Psoas muscle (tissue), 8 donors: ENCODE measurements around the gene SLC2A3. TPM values are rescaled to one million over a fixed set of nuclear protein-coding genes. Genes with fewer than 3 reads are reported as not detected.

ENCODE experiments used
- ATAC-seq, 4 donors: fragments of 200-7000 bp; cut with Tn5 transposase; one replicate each; pipeline ENCODE4 v1.9.1; 2020; ENCODE audit warnings: moderate library complexity in 3 of 4, mild to moderate bottlenecking in 2 of 4
- DNase-seq, 2 donors: peaks; one replicate each; pipeline ENCODE4 v3.0.0-alpha.2; 2020
- H3K27ac ChIP-seq: fragments of 200-600 bp; one replicate; pipeline ENCODE4 v1.8.0; 2022
- H3K27me3 ChIP-seq, 3 donors: fragments of 200-600 bp in 1 of 3; one replicate each; pipeline versions ENCODE4 v1.6.1 to v1.8.0; 2013 to 2022; ENCODE audit warnings: low read length in 2 of 3, mild to moderate bottlenecking in 2 of 3, moderate library complexity in 1 of 3; ENCODE audit not compliant: insufficient read depth in 3 of 3
- H3K36me3 ChIP-seq, 2 donors: fragments of 200-600 bp in 1 of 2; one replicate each; pipeline versions ENCODE4 v1.6.1 to v1.8.0; 2013 to 2022; ENCODE audit warnings: low read depth in 1 of 2, mild to moderate bottlenecking in 1 of 2, moderate library complexity in 1 of 2; ENCODE audit not compliant: insufficient read depth in 1 of 2
- H3K4me1 ChIP-seq: fragments of 200-600 bp; one replicate; pipeline ENCODE4 v1.8.0; 2022
- H3K4me3 ChIP-seq: fragments of 200-600 bp; one replicate; pipeline ENCODE4 v1.8.0; 2022; ENCODE audit warnings: mild to moderate bottlenecking
- H3K9me3 ChIP-seq: fragments of 200-600 bp; one replicate; pipeline ENCODE4 v1.8.0; 2022
- WGBS, 3 donors: extraction: QIAGEN DNeasy Blood & Tissue Kit; methylation state at CpG; one replicate each; pipeline versions ENCODE4 v1.1.6 to v1.1.7; 2013; 5-methylcytosine and 5-hydroxymethylcytosine counted together
- intact Hi-C, 2 donors: fragments of 100-400 bp; cut with DNase I; formaldehyde crosslinking; loops; one replicate each; pipeline versions ENCODE4 v1.11.0 to v1.14.2; 2022
- polyA plus RNA-seq, 3 donors: library from polyadenylated mRNA; stranded (reverse); fragments of 200-250 nt; gene quantifications; one replicate each; pipeline ENCODE4 v1.2.3, GENCODE V29; 2013
- total RNA-seq, 4 donors: library from RNA; stranded (reverse); fragmentation: NEBNext Ultra II Directional in 2 of 4; extraction: Animal tissue kit (Norgen Biotek cat#: 25700) in 2 of 4; gene quantifications; one replicate each; pipeline versions ENCODE4 v1.2.1 to v1.2.4, GENCODE V29; 2021 to 2023
- TF ChIP-seq, protein P1 (sequence below): fragments of 200-600 bp; IDR thresholded peaks from one replicate; pipeline ENCODE4 v1.8.0; 2022; ENCODE audit warnings: antibody characterized with exemption
- donor health status: healthy with polysubstance abuse.
- donor health status: DM: no; HTN: no; CAD: no; lungs with moderate emphysema.
- donor health status: Bipolar disorder and iron deficiency.
- donor health status: healthy.
- donor health status: DM: yes; HTN: yes; CAD: no.
- donor health status: DM: no; HTN: no; CAD: no.
- donor health status: DM: no; HTN: no; CAD: no.
- donor health status: DM: yes; HTN: yes; CAD: no.

SLC2A3 gene
- total and polyA plus RNA-seq, 7 donors, result 1.8 to 18.9 (median 4.6) TPM

DNA sequence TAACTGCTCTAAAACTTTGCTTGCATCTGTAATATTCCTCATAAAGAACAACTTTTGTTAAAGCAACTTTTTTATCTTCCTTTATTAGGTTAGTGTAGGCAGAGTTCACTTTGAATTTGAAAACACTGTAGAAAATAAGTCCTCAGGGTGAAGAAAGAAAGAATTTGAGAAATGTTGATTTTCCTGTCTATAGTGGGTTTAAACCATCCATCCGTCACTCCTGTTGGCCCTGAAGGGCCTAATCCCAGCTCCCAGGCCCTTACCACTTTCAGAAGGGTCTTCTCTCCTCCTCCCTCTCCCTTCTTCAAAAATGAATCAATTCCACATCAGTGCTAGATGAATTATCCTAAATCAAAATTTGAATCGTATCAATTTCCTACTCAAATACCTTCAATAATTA lies 4.9 kb upstream of the SLC2A3 start:
- Histone ChIP-seq H3K27me3 (no peaks in the 10 kb centered on the region), H3K4me1 (no peaks in the 10 kb centered on the region), H3K9me3 (no peaks in the 10 kb centered on the region), H3K36me3 (no peaks in the 10 kb centered on the region), H3K4me3 (no peak overlapping the region), H3K27ac (no peak overlapping the region)
- intact Hi-C loops, result no loop called here
- DNase-seq, result no peak
- WGBS, 3 donors, result 88 to 89% (median 89%) methylated on average over 2 of the region's 2 CpGs
- ATAC-seq, result no peak
- TF ChIP-seq, protein P1, sequence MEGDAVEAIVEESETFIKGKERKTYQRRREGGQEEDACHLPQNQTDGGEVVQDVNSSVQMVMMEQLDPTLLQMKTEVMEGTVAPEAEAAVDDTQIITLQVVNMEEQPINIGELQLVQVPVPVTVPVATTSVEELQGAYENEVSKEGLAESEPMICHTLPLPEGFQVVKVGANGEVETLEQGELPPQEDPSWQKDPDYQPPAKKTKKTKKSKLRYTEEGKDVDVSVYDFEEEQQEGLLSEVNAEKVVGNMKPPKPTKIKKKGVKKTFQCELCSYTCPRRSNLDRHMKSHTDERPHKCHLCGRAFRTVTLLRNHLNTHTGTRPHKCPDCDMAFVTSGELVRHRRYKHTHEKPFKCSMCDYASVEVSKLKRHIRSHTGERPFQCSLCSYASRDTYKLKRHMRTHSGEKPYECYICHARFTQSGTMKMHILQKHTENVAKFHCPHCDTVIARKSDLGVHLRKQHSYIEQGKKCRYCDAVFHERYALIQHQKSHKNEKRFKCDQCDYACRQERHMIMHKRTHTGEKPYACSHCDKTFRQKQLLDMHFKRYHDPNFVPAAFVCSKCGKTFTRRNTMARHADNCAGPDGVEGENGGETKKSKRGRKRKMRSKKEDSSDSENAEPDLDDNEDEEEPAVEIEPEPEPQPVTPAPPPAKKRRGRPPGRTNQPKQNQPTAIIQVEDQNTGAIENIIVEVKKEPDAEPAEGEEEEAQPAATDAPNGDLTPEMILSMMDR, result no peak

DNA sequence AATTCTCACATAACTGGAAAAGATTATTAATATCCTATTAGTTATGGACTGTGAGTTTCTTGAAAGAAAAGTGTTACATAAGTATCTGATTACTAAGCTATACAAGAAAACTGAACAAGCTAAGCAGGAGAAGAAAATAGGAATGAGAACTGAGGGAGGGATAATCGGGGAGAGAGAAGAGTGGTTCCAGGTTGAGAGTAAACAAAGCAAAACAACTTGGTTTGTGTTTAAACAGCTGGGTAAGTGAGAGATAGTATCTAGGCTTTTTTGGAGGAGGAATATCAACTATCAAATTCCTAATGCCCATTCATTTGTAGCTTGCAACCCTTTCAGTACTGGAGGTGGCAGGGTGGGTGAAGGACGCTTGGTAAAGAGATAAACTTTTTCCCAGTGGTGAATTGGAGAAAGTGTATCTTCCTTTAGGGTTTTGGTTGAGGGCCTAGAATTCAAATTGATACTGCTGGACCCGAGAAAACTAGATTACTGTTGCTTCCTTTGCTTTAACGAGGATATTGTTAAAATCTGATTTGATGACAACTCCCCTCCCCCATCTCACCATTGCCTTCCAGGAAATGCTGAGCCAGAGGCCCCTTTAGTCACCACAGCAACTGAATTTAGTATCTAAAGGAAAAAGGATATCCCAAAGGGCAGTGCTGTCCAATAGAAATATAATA lies 2.0 kb upstream of the SLC2A3 start:
- peaks cover 0 to 1% of the 10 kb centered on the region in 2 donors for H3K36me3 ChIP-seq
- H3K4me3 ChIP-seq, result no peak overlapping the region
- TF ChIP-seq, protein P1, result peak; percentile 5
- intact Hi-C loops, result loop anchor here in 1 of 2 donors (5.0 kb wide), 1 partner anchor 34 kb away; no protein-coding TSS in a partner anchor
- H3K27ac ChIP-seq, result no peak overlapping the region
- WGBS, 3 donors, result 15 to 25% (median 19%) methylated on average over 4 of the region's 4 CpGs
- H3K27me3 ChIP-seq, result no peaks in the 10 kb centered on the region
- ATAC-seq (no peak), DNase-seq (no peak)
- no peaks in the 10 kb centered on the region for H3K4me1 ChIP-seq
- H3K9me3 ChIP-seq, result no peaks in the 10 kb centered on the region

DNA sequence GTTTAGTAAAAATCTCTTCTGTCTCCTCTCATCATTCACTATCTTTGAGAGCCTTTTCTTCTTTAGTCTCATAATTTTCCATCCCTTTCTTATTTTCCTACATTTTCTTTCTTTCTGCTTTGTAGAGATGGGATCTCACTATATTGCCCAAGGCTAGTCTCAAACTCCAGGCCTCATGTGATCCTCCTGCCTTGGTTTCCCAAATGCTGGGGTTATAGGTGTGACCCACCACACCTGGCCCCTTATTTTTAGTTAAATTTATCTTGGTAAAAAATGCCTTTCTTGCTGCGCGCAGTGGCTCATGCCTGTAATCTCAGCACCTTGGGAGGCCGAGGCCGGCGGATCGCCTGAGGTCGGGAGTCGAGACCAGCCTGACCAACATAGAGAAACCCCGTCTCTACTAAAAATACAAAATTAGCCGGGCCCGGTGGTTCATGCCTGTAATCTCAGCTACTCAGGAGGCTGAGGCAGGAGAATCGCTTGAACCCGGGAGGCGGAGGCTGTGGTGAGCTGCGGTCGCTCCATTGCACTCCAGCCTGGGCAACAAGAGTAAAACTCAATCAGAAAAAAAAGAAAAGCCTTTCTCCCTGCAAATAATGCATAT lies 996 bp downstream of the SLC2A3 start:
- ATAC-seq (no peak), DNase-seq (no peak)
- Histone ChIP-seq H3K9me3 (no peaks in the 10 kb centered on the region), H3K4me3 (peak overlapping the region; percentile 66), H3K27me3 (no peaks in the 10 kb centered on the region), H3K27ac (peak overlapping the region; percentile 64), H3K4me1 (peaks cover 2% of the 10 kb centered on the region), H3K36me3 (peaks cover 0 to 29% of the 10 kb centered on the region in 2 donors)
- TF ChIP-seq, protein P1, result no peak
- WGBS, 3 donors, result 57 to 71% (median 60%) methylated on average over 16 of the region's 16 CpGs
- intact Hi-C loops, result loop anchor here in 1 of 2 donors (5.0 kb wide), 2 partner anchors 37 to 57 kb away; no protein-coding TSS in a partner anchor

DNA sequence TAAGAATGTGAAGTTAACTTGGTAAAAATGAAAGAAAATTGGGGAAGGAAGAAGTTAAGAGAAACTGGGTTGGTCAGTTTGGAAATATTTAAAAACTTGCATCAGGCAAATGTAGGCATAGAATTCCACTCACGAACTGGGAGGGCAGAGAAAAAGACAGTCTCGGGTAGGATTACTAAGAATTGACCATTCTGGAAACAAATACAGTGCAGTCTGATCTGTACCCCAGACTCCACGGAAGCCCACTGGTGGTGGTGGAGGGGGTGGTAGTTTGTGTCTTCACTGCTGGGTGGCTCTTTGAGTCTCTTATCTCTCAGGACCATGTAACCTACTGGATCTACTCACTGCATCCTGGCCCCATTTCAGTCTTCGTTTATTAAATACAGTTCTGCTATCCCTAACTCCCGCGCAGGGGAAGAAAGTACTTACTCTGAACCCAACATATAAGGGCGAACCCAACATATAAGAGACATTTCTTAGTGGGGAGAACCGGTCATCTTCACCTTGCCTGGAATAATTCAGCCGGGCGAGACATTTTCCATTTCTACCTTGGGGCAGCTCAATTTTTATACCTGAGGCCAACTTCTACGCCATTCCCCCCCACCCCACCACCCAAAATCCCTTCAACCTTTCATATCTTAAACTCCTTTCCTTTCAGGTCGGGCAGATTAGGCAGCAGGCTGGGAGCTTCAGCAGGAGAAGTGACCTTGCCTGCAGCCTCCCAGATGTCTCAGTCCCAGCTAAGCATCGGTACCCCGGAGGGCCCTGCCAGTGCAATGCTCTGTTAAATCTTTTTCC lies 1.7 kb downstream of the SLC2A3 start:
- TF ChIP-seq, protein P1, result no peak
- peaks cover 0 to 36% of the 10 kb centered on the region in 2 donors for H3K36me3 ChIP-seq
- intact Hi-C loops, result loop anchor here in 1 of 2 donors (5.0 kb wide), 1 partner anchor 58 kb away; no protein-coding TSS in a partner anchor
- H3K4me1 ChIP-seq, result peaks cover 3% of the 10 kb centered on the region
- peak overlapping the region; percentile 64 for H3K27ac ChIP-seq
- no peak for ATAC-seq
- H3K9me3 ChIP-seq, result no peaks in the 10 kb centered on the region
- 61 to 63% (median 61%) methylated on average over 14 of the region's 14 CpGs for WGBS, 3 donors
- no peak for DNase-seq
- peak overlapping the region; percentile 66 for H3K4me3 ChIP-seq
- no peaks in the 10 kb centered on the region for H3K27me3 ChIP-seq
